Epithelial cell of proximal tubule (primary cell): Measurements from ENCODE around the gene ADAMTSL4. TPM values are rescaled to one million over a fixed set of nuclear protein-coding genes. Genes with fewer than 3 reads are reported as not detected.
"Not testable (repeated sequence)": the region's sequence is repeated elsewhere in the genome, so short reads cannot be mapped to it uniquely, and the experiment has no call there.

Source experiments
- DNase-seq: peaks from one replicate; pipeline ENCODE4 v3.0.0-alpha.2; 2011; ENCODE audit warnings: low read depth
- H3K4me3 ChIP-seq: 2 replicates; pipeline ENCODE4 v1.5.1; 2011; ENCODE audit warnings: low read depth, mild to moderate bottlenecking, low read length
- total RNA-seq: library from RNA; depleted of rRNA; stranded (reverse); fragments of >200 nt; gene quantifications from 2 replicates; pipeline ENCODE4 v1.2.3, GENCODE V29; 2015
- TF ChIP-seq, protein P1 (sequence below): conservative IDR thresholded peaks from 2 replicates; pipeline ENCODE4 v1.5.1; 2012; ENCODE audit warnings: low read depth, mild to moderate bottlenecking, low read length

Gene ADAMTSL4
- total RNA-seq, 1 donor from 2014 or later = 7.3 TPM

DNA sequence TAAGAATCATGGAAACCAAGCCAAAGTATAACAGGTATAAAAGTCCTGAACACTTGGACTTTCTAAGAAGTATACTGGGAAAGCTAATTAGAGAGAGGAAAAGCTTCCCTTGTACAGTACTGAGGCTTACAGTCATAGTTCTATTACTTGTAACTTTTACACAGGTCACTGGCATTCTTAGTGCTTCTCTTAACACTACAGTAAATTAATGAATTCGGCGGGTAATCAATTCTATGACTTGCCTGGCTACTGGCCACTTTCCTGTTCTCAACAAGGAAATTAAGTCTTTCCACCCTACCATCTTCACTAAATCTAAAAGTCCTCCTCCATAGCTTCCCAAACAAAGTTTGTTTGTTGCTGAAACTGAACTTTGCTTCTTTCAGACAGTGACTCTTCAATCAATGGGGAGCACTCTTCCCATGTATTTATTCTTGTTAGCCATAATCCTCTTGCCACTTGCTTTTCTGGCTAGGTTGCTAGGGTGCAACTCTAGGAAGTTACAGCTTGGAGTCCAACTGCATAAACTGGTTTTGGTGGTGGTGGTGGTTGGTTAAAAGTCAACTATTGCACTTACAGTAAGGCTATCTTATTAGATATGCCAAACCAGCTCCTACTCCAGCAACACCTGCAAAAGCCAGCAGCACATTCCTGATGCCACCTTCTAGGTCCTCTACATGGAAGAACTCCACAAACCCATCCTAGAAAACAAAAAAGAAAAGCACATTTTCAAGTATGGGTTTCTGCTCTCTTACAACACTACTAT lies 27.8 kb downstream of the ADAMTSL4 start:
- DNase-seq = no peak
- TF ChIP-seq, protein P1, sequence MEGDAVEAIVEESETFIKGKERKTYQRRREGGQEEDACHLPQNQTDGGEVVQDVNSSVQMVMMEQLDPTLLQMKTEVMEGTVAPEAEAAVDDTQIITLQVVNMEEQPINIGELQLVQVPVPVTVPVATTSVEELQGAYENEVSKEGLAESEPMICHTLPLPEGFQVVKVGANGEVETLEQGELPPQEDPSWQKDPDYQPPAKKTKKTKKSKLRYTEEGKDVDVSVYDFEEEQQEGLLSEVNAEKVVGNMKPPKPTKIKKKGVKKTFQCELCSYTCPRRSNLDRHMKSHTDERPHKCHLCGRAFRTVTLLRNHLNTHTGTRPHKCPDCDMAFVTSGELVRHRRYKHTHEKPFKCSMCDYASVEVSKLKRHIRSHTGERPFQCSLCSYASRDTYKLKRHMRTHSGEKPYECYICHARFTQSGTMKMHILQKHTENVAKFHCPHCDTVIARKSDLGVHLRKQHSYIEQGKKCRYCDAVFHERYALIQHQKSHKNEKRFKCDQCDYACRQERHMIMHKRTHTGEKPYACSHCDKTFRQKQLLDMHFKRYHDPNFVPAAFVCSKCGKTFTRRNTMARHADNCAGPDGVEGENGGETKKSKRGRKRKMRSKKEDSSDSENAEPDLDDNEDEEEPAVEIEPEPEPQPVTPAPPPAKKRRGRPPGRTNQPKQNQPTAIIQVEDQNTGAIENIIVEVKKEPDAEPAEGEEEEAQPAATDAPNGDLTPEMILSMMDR = no peak
- H3K4me3 ChIP-seq = peak overlapping the region; percentile 76

DNA sequence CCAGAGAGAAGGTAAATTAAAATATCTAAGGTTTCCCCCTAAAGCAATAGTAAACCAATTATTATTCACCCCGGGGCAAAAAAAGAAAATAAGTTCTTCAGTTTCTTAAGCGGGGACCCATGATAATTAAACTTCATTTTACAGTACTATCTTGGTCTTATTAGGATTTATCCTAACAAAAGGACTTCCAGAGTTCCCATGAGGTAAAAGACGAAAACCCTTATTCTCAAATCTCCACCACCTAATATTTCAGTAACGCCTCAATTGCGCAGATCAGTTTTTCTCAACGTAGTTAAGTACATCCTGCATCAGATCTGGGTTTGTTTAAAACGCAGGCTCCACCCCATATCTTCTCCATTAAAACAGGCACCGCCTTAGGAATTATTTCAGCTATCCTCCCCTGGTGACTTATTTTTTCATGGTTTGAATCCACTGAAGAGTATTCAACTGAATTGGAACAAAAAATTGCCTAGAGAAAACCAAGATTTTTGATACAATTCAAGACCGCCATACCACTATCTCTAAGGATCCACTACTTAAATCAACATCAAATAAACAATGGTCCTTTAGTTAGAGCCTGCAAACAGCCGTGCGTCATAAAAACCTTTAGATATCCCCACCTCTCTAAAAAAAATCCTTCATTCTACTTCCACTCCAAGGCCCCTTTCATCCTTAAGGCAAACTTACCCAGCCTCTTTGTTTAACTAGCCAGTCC lies 28.5 kb downstream of the ADAMTSL4 start:
- TF ChIP-seq, protein P1 = no peak
- H3K4me3 ChIP-seq = peak overlapping the region; percentile 76
- DNase-seq = no peak

DNA sequence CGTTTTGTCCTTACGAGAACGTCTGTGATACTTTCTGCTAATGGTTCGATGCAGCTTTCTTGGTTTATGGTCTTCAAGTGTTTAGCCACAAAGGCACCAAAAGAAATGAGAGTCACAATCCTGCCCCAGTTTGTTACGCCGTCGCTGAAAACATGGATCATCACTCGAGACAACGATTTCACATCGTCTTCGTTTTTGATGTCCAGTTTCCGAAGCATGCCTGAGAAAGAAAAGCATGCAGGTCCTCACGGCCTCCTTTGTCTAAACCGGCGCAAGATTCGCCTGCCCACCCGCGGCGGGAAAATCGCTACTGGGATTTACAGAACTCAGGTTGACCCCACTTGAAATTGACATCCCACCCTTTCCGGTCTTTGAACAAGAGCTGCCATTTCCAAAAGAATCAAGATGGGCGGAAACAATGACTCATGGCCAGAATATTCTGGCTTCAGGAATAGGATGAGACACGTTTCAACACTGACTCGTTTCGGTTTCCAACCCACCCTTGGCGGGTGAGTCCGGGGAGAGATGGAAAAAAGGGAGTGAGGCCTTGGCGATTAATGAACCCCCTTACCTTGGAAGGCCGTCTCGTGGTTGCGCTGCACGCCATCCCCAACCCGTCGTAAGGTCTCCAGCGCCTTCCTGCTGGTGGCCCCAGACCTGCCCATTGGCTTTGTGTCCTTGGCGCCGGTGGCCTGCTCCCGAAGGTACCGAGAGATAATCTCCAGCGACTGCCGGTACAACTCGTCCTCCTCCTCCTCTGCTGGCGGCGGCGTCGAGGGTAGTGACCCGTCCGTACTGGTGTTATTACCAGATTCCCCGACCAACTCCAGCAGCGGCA lies 29.3 kb downstream of the ADAMTSL4 start:
- no peak for DNase-seq
- H3K4me3 ChIP-seq = peak overlapping the region; percentile 76
- TF ChIP-seq, protein P1 = no peak

DNA sequence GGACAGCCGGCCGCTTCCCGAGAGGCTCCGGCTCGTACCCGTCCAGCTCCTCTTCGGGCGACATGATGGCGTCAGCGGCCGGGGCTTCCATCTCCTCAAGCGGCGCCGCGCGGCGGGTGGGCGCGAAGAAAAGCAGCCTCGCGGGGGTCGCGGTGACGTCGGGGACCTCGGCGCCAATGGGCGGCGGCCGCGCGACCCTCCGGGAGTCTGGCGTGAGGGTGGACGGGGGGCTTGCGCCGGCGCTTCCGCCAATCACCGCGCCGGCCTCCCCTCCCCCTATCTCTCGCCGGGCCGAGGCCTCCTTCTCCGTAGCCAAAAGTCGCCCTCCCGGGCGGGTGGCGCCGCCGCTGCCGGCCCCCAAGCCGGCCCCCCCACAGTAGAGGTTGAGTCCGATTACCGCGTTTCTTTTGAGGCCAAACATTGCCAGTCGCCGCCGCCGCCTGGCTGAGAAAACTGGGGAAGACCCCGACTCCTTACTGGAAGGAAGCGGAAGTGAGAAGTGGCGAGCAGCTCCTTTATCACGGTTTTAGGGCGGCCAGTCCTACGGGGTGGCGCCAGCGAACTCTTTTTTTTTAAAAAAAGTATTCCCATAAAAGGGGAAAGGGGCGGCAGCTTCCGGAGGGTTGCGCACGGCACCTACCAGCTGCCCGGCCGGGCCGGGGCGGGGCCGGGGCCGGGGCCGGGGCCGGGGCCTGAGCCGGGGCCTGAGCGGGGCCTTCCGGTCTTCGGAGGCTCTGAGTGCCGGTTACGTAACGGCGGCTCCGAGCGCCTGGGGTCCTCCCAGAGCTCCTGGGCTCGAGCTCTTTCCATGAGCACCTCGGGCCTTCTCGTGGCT lies 30.1 kb downstream of the ADAMTSL4 start, which contains the start of gene MCL1:
Gene MCL1 (minus strand): TSS at position 501 of the 835 bp plus-strand sequence. CDS start 80 bp downstream, at position 421.
- TF ChIP-seq, protein P1 = peak; percentile 4
- DNase-seq = no peak
- H3K4me3 ChIP-seq = peak within 1 kb of the TSS; percentile 76

DNA sequence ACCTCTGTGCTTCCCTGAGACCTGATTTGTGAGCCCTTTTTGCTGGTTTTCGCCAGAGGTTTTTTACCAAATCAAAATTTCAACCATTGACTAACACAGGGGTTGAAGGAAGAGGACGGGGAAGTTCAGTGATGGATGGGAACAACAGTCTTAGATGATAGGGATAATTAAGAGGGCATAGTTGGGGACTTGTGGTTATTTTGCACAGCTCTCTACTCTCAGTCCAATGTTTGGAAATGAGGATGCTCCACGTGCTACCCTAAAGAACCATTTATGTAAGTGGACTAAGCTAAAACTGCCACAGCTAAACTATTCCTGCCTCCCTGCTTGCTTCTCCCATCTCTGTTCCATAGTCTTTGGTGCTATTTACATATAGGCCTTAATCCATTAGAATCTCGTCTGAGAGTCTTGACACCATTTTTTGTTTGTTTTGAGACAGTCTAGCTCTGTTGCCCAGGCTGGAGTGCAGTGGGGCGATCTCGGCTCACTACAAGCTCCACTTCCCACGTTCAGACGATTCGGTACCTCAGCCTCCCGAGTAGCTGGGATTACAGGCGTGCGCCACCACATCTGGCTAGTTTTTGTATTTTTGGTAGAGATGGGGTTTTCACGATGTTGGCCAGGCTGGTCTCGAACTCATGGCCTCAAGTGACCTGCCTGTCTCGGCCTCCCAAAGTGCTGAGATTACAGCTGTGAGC lies 30.9 kb downstream of the ADAMTSL4 start:
- no peak for DNase-seq
- peak overlapping the region; percentile 59 for H3K4me3 ChIP-seq
- TF ChIP-seq, protein P1 = no peak

DNA sequence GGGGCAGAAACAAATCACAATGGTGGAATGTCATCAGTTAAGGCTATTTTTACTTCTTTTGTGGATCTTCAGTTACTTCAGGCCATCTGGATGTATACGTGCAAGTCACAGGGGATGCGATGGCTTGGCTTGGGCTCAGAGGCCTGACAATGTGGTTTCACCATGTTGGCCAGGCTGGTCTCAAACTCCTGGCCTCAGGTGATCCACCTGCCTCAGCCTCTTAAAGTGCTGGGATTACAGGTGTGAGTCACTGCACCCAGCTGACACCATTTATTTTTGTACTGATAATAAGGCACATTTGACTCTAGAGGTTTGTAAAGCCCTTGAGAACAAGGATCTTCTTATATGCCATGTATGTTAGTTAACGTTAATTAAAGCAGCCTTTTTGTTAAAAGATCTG lies 31.8 kb downstream of the ADAMTSL4 start:
- DNase-seq, H3K4me3 ChIP-seq: not testable (repeated sequence)

DNA sequence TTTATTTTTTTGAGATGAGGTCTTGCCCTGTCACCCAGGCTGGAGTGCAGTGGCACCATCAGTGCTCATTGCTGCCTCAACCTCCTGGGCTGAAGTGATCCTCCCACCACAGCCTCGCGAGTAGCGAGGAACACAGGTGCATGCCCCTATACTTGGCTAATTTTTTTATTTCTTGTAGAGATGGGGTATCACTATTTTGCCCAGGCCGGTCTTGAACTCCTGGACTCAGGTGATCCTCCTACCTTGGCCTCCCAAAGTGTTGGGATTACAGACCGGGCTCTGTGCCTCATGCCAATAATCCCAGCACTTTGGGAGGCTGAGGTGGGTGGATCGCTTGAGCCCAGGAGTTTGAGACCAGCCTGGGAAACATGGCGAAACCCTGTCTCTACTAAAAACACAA lies 32.2 kb downstream of the ADAMTSL4 start:
- not testable (repeated sequence) for H3K4me3 ChIP-seq, DNase-seq

DNA sequence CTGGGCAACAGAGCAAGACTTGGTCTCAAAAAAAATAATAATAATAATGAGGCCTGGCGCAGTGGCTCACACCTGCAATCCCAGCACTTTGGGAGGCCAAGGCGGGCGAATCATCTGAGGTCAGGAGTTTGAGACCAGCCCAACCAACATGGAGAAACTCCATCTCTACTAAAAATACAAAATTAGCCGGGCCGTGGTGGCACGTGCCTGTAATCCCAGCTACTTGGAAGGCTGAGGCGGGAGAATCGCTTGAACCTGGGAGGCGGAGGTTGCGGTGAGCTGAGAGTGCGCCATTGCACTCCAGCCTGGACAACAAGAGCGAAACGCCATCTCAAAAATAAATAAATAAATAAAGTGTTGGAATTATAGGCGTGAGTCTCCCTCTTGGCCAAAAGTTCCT lies 32.8 kb downstream of the ADAMTSL4 start:
- H3K4me3 ChIP-seq, DNase-seq: not testable (repeated sequence)
